K562 (cell line): ENCODE results near the gene ATF6B. TPM values are rescaled to one million over a fixed set of nuclear protein-coding genes. Genes with fewer than 3 reads are reported as not detected.
A peak's percentile ranks its signal among the peaks of the same experiment; 100 is the strongest.

Source experiments
- CCNT2 ChIP-seq: IDR thresholded peaks from 2 replicates; pipeline ENCODE4 v1.6.1; 2011; ENCODE audit warnings: borderline replicate concordance, low read depth, mild to moderate bottlenecking, moderate library complexity, mixed read lengths, low read length; ENCODE audit not compliant: insufficient read length; ENCODE audit errors: extremely low read depth
- E2F3 ChIP-seq: fragments of 250-450 bp; sonication (Bioruptor Pico); IDR thresholded peaks from 2 replicates; pipeline ENCODE4 v1.4.0; 2020; ENCODE audit warnings: mild to moderate bottlenecking
- ETV1 ChIP-seq: fragments of 450-650 bp; conservative IDR thresholded peaks from 2 replicates; pipeline ENCODE4 v1.6.1; 2016; ENCODE audit warnings: missing genetic modification characterization, control low read depth, low read depth, missing compliant biosample characterization
- GTF2E2 ChIP-seq: fragments of 200-800 bp; sonication (Bioruptor generic); IDR thresholded peaks from 2 replicates; pipeline ENCODE4 v1.6.1; 2016; ENCODE audit warnings: missing genetic modification characterization, missing compliant biosample characterization
- KHSRP ChIP-seq: fragments of 450-650 bp; IDR thresholded peaks from 2 replicates; pipeline ENCODE4 v1.6.1; 2017
- KLF6 ChIP-seq: fragments of 250-450 bp; sonication (Bioruptor Pico); IDR thresholded peaks from 2 replicates; pipeline ENCODE4 v1.4.0; 2020; ENCODE audit warnings: mild to moderate bottlenecking, moderate library complexity, borderline replicate concordance
- MCM5 ChIP-seq: fragments of 450-650 bp; IDR thresholded peaks from 2 replicates; pipeline ENCODE4 v1.6.1; 2016; ENCODE audit warnings: low read depth
- MTA2 ChIP-seq: fragments of 450-650 bp; IDR thresholded peaks from 2 replicates; pipeline ENCODE4 v1.6.1; 2016; ENCODE audit warnings: low read depth
- MTF1 ChIP-seq: fragments of 250-450 bp; sonication (Bioruptor Pico); IDR thresholded peaks from 2 replicates; pipeline ENCODE4 v1.9.0; 2021; ENCODE audit warnings: moderate library complexity, mild to moderate bottlenecking, inconsistent platforms, borderline replicate concordance
- NBN ChIP-seq: fragments of 450-650 bp; IDR thresholded peaks from 2 replicates; pipeline ENCODE4 v1.6.1; 2016; ENCODE audit warnings: low read depth, mild to moderate bottlenecking
- NFIX ChIP-seq: fragments of 250-450 bp; sonication (Bioruptor Pico); IDR thresholded peaks from 2 replicates; pipeline ENCODE4 v1.4.0; 2020; ENCODE audit warnings: low read depth, mild to moderate bottlenecking, moderate library complexity
- OTX1 ChIP-seq: fragments of 450-650 bp; formaldehyde crosslinking; IDR thresholded peaks from 2 replicates; pipeline ENCODE4 v1.4.0; 2022; ENCODE audit warnings: mild to moderate bottlenecking
- PTRF ChIP-seq: fragments of 450-650 bp; IDR thresholded peaks from 2 replicates; pipeline ENCODE4 v1.6.1; 2016; ENCODE audit warnings: mild to moderate bottlenecking, missing genetic modification characterization, missing compliant biosample characterization
- ZC3H8 ChIP-seq: fragments of 450-650 bp; IDR thresholded peaks from 2 replicates; pipeline ENCODE4 v1.6.1; 2017
- ZFPM2 ChIP-seq: fragments of 250-450 bp; sonication (Bioruptor Pico); IDR thresholded peaks from 2 replicates; pipeline ENCODE4 v1.5.1; 2022; ENCODE audit warnings: mild to moderate bottlenecking
- ZNF212 ChIP-seq: fragments of 450-650 bp; formaldehyde crosslinking; IDR thresholded peaks from 2 replicates; pipeline ENCODE4 v1.4.0; 2020; ENCODE audit warnings: mild to moderate bottlenecking
- ZNF57 ChIP-seq: fragments of 450-650 bp; formaldehyde crosslinking; IDR thresholded peaks from 2 replicates; pipeline ENCODE4 v1.4.0; 2020; ENCODE audit warnings: mild to moderate bottlenecking, moderate library complexity
- ZSCAN29 ChIP-seq: fragments of 450-650 bp; IDR thresholded peaks from 2 replicates; pipeline ENCODE4 v1.6.1; 2017
- polyA plus RNA-seq, 8 experiments: library from polyadenylated mRNA; depleted of rRNA in 4 of 8; stranded (reverse) in 5 of 8; unstranded in 3 of 8; fragments of >200 nt; fragmentation: Nextera tagmentation in 2 of 8; fragmentation: Illumina TruSeq in 1 of 8; extraction: Ambion mirVana in 2 of 8; extraction: Trizol in 1 of 8; gene quantifications; 2 replicates each; pipeline versions ENCODE4 v1.2.1 to v1.2.3, GENCODE V29; 2011 to 2014; ENCODE audit warnings: inconsistent platforms in 1 of 8, missing spikeins in 1 of 8
- total RNA-seq, 7 experiments: library from RNA; depleted of rRNA in 6 of 7; stranded (reverse); fragments of >200 nt in 6 of 7; fragmentation: Illumina TruSeq in 2 of 7; extraction: Trizol in 2 of 7; gene quantifications; 2 replicates each; pipeline versions ENCODE4 v1.2.1 to v1.2.3, GENCODE V29; 2011 to 2021; ENCODE audit warnings: low replicate concordance in 1 of 7
- TF ChIP-seq, protein P1 (sequence below), 2 experiments: IDR thresholded peaks; 2 replicates each; pipeline ENCODE4 v1.6.1; 2012; ENCODE audit warnings: improper control_type of control experiment in 2 of 2, low read depth in 2 of 2, low read length in 2 of 2, borderline replicate concordance in 1 of 2
- TF ChIP-seq, protein P2 (sequence below): fragments of 450-650 bp; IDR thresholded peaks from 2 replicates; pipeline ENCODE4 v1.6.1; 2018; ENCODE audit warnings: mild to moderate bottlenecking, low read depth; ENCODE audit not compliant: partially characterized antibody
- TF ChIP-seq, protein P3 (sequence below): fragments of 250-450 bp; sonication (Bioruptor Pico); IDR thresholded peaks from 2 replicates; pipeline ENCODE4 v1.4.0; 2020; ENCODE audit warnings: mild to moderate bottlenecking

ATF6B gene
- total and polyA plus RNA-seq, 9 of the 15 experiments (the other 6 are each of a cell fraction or from before 2014, with no cell fraction given): 20.7 to 131 (median 31.7) TPM

DNA sequence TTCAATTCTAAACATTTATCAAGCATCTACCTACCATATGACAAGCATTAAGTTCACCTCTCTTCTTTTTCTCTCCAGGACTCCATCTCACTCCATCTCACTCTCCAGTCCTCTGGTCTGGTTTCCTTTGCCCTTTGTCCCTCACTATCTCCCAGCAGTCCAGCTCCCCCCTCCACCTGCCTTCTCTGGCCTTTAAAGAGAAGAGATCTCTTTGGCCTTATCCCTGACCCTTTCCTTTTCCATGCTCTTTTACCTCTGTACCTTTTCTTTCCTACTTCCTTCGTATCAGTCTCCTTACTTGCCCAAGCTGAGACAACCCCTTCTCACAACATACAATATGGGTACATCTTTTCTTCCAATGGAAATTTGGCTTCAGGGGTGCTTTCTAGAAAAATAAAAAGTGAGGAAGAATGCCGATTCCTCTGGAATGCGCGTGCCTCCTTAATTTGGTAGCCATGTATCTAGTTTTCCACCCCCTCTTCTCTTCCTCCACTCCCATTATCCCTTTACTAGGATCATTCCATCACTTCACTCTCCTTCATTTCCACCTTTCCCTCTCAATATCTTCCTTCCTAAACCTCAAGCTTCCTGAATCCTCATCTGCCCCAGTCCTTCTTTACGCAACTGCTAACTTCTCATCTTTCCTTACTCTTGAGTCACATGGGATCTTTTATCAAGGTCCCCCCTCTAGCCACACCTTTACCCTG, 48.6 kb upstream of the ATF6B start (continued):
- 0 out of 2 replicates have a peak, but pooled peaks have one; percentile 34 for TF ChIP-seq ETV1 (tag)
- no peak for TF ChIP-seq ZNF212 (CRISPR knock-in tag)
- TF ChIP-seq PTRF (tag): no peak
- 0 out of 2 replicates have a peak, but pooled peaks have one; percentile 58 for TF ChIP-seq MCM5
- TF ChIP-seq OTX1: peak; percentile 95
- TF ChIP-seq, protein P1, sequence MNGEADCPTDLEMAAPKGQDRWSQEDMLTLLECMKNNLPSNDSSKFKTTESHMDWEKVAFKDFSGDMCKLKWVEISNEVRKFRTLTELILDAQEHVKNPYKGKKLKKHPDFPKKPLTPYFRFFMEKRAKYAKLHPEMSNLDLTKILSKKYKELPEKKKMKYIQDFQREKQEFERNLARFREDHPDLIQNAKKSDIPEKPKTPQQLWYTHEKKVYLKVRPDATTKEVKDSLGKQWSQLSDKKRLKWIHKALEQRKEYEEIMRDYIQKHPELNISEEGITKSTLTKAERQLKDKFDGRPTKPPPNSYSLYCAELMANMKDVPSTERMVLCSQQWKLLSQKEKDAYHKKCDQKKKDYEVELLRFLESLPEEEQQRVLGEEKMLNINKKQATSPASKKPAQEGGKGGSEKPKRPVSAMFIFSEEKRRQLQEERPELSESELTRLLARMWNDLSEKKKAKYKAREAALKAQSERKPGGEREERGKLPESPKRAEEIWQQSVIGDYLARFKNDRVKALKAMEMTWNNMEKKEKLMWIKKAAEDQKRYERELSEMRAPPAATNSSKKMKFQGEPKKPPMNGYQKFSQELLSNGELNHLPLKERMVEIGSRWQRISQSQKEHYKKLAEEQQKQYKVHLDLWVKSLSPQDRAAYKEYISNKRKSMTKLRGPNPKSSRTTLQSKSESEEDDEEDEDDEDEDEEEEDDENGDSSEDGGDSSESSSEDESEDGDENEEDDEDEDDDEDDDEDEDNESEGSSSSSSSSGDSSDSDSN (IDR thresholded peaks at IDR 0.05; ENCODE audit: borderline replicate concordance in 1 of 2, low read depth in 2 of 2, low read length in 2 of 2): 0 out of 4 replicates have a peak, but pooled peaks of 1 of the 2 experiments have one; percentile 45
- TF ChIP-seq, protein P2, sequence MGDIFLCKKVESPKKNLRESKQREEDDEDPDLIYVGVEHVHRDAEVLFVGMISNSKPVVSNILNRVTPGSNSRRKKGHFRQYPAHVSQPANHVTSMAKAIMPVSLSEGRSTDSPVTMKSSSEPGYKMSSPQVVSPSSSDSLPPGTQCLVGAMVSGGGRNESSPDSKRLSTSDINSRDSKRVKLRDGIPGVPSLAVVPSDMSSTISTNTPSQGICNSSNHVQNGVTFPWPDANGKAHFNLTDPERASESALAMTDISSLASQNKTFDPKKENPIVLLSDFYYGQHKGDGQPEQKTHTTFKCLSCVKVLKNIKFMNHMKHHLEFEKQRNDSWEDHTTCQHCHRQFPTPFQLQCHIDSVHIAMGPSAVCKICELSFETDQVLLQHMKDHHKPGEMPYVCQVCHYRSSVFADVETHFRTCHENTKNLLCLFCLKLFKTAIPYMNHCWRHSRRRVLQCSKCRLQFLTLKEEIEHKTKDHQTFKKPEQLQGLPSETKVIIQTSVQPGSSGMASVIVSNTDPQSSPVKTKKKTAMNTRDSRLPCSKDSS: peak; percentile 56
- TF ChIP-seq NFIX (CRISPR knock-in tag): 0 out of 2 replicates have a peak, but pooled peaks have one; percentile 6
- TF ChIP-seq, protein P3, sequence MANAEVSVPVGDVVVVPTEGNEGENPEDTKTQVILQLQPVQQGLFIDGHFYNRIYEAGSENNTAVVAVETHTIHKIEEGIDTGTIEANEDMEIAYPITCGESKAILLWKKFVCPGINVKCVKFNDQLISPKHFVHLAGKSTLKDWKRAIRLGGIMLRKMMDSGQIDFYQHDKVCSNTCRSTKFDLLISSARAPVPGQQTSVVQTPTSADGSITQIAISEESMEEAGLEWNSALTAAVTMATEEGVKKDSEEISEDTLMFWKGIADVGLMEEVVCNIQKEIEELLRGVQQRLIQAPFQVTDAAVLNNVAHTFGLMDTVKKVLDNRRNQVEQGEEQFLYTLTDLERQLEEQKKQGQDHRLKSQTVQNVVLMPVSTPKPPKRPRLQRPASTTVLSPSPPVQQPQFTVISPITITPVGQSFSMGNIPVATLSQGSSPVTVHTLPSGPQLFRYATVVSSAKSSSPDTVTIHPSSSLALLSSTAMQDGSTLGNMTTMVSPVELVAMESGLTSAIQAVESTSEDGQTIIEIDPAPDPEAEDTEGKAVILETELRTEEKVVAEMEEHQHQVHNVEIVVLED (CRISPR knock-in tag): 0 out of 2 replicates have a peak, but pooled peaks have one; percentile 28
- peak; percentile 32; the same call in 1 of the 2 replicates for TF ChIP-seq ZSCAN29
- 0 out of 2 replicates have a peak, but pooled peaks have one; percentile 60 for TF ChIP-seq KLF6 (CRISPR knock-in tag)
- TF ChIP-seq ZC3H8: peak; percentile 89; the same call in 1 of the 2 replicates
- TF ChIP-seq CCNT2: no peak
- 0 out of 2 replicates have a peak, but pooled peaks have one; percentile 21 for TF ChIP-seq KHSRP
- TF ChIP-seq MTA2: peak; percentile 34
- TF ChIP-seq GTF2E2 (tag): peak; percentile 83; the same call in 1 of the 2 replicates
- 0 out of 2 replicates have a peak, but pooled peaks have one; percentile 70 for TF ChIP-seq ZNF57
- 0 out of 2 replicates have a peak, but pooled peaks have one; percentile 31 for TF ChIP-seq ZFPM2 (CRISPR knock-in tag)
- TF ChIP-seq NBN: 0 out of 2 replicates have a peak, but pooled peaks have one; percentile 15
- TF ChIP-seq E2F3 (CRISPR knock-in tag): peak; percentile 25; the same call in 1 of the 2 replicates
- TF ChIP-seq MTF1 (CRISPR knock-in tag): 0 out of 2 replicates have a peak, but pooled peaks have one; percentile 40
